Measurements from ENCODE around the gene BAG3. TPM values are rescaled to one million over a fixed set of nuclear protein-coding genes. Genes with fewer than 3 reads are reported as not detected.

The BAG3 gene
- total RNA-seq, 2 donors from 2014 or later, result 113 to 114 TPM

DNA sequence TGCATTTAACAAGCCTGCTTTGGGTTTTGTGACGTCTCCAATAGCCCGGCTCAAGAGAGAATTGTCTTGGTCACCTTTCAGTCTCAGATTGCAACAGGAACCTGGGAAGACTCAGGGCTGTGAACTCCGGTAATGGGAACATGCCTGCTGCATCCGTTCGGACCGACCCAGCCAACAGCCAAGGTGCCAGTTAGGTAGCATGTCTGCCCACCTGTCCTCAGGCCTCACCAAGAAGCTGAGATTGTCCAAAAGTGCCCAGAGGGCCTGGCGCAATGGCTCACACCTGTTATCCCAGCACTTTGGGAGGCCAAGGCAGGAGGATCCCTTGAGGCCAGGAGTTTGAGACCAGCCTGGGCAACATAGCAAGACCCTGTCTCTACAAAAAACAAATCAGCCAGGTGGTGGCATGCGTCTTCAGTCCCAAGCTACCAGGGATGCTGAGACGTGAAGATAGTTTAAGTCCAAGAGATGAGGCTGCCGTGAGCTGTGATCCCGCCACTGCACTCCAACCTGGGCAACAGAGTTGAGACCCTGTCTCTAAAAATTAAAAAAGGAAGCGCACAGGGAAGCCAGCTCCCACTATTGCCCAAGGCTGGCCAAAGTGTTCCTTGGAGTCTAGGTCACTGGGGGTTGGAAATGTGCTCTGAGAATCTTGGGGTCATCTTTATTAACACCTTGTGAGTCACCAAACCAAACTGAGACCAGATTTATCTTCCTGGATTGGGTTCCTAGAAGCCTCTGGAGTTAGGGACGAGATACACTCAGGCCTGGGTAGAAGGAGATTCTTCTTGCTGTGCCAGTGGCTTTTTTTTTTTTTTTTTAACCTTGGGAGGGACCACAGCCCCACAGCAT is 26.9 kb downstream of the BAG3 start:
- no peak for ATAC-seq
- intact Hi-C loops (cut with DNase I), result no loop called here
- DNase-seq, result no peak

GRCh38 chr10:119679480-119679829 is 28.3 kb downstream of the BAG3 start:
- DNase-seq (no peak), ATAC-seq (no peak)
- intact Hi-C loops (cut with DNase I), result no loop called here

- DNase-seq (no peak), ATAC-seq (peak in 1 of 2 donors; percentile 5)
- intact Hi-C loops (cut with DNase I), result loop anchor here in 1 of 2 donors (10.0 kb wide), 1 partner anchor 185 kb away; no protein-coding TSS in a partner anchor
Observed at GRCh38 chr10:119680050-119680449, 28.9 kb downstream of the BAG3 start.

- DNase-seq, result no peak
- ATAC-seq, result peak; percentile 27 to 72
- intact Hi-C loops (cut with DNase I), result loop anchor here in 1 of 2 donors (10.0 kb wide), 1 partner anchor 184 kb away; no protein-coding TSS in a partner anchor
Observed at GRCh38 chr10:119680650-119681081, 29.5 kb downstream of the BAG3 start.

GRCh38 chr10:119686465-119687191 is 35.4 kb downstream of the BAG3 start:
- DNase-seq, result peak; percentile 82
- intact Hi-C loops (cut with DNase I), result loop anchor here (2.0 to 10.0 kb wide), 3 partner anchors 38 to 178 kb away; no protein-coding TSS in a partner anchor
- peak; percentile 88 to 93 for ATAC-seq

DNA sequence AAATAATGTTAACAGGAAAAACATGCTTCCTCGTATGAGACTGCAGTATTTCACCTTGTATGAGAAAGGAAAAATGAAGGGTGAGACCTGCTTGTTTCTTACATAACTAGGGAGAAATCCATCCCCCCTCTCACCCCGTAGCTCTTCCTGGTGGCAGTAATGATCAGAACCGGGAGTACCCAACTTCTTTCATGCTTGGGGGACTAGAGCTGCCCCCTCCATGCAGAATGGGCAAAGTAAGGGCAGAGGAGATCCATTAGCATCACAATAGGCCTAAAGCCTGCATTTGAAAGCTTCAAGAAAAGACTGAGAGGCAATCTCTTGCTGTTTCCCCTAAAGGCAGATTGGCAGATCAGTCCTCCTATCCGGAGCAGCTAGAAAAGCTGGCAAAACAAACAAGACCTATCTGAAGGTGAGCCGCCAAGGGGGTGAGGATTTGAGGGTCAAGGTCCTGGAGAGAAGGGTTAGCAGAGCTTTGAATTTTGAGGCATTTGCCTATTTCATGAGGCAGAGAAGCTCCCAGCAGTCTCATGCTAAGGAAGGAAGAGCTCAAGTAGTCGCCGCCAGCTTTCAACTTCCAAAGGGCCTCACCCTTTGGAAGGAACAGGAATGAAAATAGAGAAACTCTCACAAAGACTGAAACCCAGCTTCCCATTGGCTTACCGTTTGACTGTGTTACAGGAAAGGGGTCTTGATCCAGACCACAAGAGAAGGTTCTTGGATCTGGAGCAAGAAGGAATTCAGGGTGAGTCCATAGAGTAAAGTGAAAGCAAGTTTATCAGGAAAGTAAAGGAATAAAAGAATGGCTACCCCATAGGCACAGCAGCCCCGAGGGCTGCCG is 36.2 kb downstream of the BAG3 start:
- ATAC-seq, result no peak
- intact Hi-C loops (cut with DNase I), result loop anchor here (2.0 to 10.0 kb wide), 3 partner anchors 37 to 177 kb away; no protein-coding TSS in a partner anchor
- DNase-seq, result no peak

- intact Hi-C loops (cut with DNase I), result loop anchor here (5.0 to 10.0 kb wide), 2 partner anchors 174 to 177 kb away; no protein-coding TSS in a partner anchor
- DNase-seq (no peak), ATAC-seq (no peak)
Observed at GRCh38 chr10:119688033-119688508, 36.9 kb downstream of the BAG3 start.

DNA sequence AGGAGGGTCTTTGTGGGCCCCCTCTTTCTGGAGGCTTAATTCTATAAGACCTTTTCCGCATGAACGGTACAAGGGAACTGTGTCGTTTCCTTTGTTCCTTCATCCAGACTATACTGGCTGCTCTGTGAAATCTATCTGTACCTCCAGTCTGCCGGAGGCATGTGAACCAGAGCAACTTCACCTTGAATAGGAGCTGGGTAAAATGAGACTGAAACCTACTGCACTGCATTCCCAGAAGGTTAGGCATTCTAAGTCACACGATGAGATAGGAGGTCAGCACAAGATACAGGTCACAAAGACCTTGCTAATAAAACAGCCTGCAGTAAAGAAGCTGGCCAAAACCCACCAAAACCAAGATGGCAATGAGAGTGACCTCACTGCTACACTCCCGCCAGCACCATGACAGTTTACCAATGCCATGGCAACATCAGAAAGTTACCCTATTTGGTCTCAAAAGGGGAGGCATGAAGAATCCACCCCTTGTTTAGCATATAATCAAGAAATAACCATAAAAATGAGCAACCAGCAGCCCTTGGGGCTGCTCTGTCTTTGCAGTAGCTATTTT is 37.9 kb downstream of the BAG3 start:
- DNase-seq, result no peak
- intact Hi-C loops (cut with DNase I), result loop anchor here (5.0 to 10.0 kb wide), 2 partner anchors 173 to 176 kb away; no protein-coding TSS in a partner anchor
- no peak for ATAC-seq

DNA sequence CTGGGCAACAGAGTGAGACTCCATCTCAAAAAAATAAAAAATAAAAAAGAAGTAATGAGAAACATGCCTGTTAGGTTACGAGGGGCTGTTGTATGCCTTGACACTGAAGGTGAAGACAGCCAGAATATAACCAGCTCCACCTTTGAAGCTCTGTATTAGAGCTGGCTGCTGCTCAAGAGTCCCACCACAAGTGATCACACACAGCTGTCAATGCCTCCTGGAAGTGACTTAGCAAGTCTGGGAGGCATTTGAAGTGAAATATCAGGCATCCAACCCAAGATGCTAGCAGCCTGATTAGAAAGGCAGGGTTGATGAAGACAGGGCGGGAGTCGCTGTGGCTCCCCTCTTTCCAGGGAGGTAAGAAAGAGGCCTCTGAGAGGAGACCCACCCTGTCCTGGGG is 40.5 kb downstream of the BAG3 start:
- no peak for DNase-seq
- intact Hi-C loops (cut with DNase I), result no loop called here
- ATAC-seq, result no peak

GRCh38 chr10:119693262-119693957 is 42.2 kb downstream of the BAG3 start:
- ATAC-seq, result no peak
- DNase-seq, result no peak
- intact Hi-C loops (cut with DNase I), result no loop called here

- intact Hi-C loops (cut with DNase I), result no loop called here
- no peak for ATAC-seq
- no peak for DNase-seq
Observed at GRCh38 chr10:119694608-119695007, 43.4 kb downstream of the BAG3 start.

DNA sequence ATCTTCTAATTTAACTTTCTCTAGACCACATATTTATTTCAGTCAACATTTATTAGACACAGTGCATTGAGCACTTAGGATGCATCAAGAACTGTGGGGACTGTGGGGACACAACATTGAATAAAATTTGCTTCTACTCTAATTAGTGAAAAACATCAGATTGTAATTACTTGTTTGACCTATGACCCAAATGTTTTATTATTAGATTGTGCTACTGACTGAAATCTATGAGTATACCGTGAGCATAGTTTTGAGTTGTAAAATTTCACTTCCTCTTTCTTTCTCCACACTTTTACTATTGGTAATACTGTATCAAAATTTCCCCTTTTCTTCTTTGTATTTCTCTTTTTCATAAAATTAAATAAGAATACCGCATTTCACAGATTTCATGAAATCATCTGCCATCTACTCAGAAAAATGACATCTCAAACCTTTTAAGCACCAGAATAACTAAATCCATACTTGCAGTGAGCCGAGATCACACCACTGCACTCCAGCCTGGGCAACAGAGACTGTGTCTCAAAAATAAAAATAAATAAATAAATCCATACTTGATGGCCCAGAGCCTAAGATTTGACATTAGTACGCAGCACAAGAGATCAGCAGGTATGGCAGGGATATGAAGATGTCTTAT is 49.3 kb downstream of the BAG3 start:
- ATAC-seq (no peak), DNase-seq (no peak)
- intact Hi-C loops (cut with DNase I), result no loop called here

DNA sequence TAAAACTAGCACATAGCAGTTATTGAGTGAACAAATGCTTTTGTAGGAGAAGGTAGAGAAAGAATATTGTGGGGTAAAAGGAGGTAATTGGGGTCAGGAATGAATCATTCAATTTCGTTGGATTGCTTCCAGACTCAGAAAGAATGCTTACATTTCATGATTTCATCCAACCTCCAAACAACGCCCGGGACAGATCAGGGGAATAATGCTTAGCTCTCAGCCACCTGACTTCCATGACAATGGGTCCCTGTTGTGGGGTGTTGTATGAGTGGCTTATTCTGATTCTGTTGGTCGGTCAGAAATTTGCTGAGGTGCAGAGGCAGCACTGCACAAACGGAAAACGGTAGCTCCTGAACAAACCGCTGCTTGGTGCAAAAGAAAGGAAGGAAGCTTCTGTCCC is 50.7 kb downstream of the BAG3 start:
- DNase-seq (no peak), ATAC-seq (no peak)
- intact Hi-C loops (cut with DNase I), result no loop called here

DNA sequence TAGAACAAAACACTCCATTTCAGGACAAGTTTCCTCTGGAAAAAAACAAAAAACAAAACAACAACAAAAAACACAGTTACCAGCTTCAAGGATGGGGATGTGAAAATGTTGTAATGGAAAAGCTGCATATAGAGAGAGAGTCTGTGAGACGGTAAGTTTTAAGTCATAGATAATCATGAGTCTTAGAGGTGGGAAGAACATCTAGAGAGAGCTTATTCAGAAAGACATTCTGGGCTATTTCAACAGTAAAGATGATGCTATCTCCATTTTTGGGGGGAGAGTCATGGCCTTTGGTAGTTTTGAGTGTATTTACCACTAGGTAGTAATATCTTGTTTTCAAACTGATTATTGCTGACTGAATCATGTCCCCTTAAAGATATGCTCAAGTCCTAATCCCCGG is 51.4 kb downstream of the BAG3 start:
- intact Hi-C loops (cut with DNase I), result no loop called here
- no peak for DNase-seq
- no peak for ATAC-seq

DNA sequence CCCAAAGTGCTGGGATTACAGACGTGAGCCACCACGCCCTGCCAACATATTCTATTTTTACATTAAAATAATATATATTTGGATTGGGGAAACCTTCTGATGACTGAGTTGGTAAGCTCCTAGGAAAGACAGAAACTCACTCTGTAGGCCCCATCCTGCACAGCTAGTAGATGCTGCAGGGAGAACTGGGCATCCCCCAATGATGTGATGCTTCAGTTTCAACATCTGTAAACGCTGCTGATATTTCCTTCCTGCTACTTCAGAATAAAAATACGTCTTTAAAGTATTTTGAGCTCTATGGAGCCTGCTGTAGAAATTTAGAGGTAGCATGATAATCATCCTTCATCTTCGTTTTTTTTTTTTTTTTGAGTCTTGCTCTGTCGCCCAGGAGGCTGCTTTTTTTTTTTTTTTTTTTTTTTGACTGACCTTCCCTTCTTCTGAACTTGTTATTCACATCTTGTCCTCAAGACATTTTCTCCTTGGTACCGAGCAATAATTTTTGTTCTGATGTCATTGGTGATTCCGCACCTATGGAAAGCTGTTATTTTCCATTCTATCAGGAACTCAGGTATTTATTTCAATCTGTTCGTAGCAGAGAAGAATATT is 52.8 kb downstream of the BAG3 start:
- no peak for DNase-seq
- ATAC-seq, result no peak
- intact Hi-C loops (cut with DNase I), result no loop called here

DNA sequence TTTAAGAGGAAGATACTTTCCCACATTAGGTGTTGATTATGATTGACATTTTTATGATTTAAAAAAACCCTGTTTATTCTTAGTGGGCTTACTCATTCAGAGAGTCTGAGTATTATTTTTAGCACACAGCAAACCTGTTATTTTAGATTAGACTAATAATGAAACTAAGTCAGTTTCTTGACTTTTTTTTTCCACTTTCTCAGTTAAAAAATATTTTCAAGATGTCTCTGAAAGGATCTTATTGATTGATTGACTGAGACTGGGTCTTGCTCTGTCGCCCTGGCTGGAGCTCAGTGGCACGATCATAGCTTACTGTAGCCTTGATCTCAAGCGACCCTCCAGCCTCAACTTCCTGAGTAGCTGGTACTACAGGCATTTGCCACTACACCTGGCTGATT is 54.3 kb downstream of the BAG3 start:
- DNase-seq, result no peak
- intact Hi-C loops (cut with DNase I), result no loop called here
- ATAC-seq, result no peak

DNA sequence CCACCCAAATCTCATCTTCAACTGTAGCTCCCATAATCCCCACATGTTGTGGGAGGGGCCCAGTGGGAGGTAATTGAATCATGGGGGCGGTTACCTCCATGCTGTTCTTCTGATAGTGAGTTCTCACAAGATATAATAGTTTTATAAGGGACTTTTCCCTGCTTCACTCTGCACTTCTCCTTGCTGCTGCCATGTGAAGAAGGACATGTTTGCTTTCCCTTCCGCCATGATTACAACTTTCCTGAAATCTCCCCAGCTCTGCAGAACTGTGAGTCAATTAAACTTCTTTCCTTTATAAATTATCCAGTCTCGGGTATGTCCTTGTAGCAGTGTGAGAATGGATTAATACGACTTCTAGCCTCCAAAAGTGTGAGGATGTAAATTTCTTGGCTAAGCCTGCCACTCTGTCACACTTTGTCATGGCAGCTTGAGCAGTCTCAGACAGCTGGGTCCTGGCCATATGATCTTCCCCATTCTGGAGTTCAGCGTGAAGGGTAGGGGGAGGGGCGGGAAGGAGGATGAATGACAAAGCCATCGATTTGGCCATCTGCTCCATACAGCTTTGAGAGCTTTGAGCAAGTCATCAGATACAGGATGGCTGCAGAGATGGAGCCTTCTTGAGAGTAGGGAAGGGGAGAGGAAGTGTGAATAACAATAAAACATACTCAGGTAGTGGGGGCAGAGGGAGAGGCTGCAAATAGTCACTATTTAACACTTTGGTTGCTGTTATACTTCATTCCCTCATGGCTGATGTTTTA is 55.5 kb downstream of the BAG3 start:
- DNase-seq (no peak), ATAC-seq (no peak)
- intact Hi-C loops (cut with DNase I), result no loop called here

All from left cardiac atrium (tissue), 4 donors.